Measurements from ENCODE around the gene EIF2B2.

The EIF2B2 gene

DNA sequence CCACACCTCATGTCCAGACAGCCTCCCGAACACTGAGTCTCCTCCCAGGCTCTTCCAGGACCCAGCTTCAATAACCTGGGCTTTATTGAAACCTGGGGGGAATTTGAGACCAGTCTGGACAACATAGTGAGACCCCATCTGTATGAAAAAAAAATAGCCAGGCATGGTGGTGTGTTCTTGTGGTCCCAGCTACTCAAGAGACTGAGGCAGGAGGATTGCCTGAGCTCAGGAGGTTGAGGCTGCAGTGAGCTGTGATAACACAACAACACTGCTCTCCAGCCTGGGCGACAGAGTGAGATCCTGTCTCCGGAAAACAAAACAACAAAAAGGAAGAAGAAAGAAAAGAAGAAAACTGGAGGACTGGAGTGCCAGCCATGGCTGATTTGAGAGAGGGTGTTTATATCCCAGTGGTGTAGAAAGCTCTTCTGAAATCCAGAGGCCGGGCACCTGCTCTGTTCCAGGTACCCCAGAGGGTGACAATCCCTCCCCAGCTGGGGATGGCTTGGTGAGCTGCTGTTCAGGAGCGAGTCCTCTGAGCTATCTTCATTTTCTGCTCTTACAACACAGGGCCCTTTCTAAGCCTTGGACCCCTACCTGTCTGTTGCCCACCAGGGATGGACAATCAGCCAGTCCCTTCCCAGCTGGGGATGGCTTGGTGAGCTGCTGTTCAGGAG lies 41.3 kb upstream of the EIF2B2 start:
- Histone ChIP-seq H3K9ac (no peak overlapping the region), H3K4me1 (peaks cover 27% of the 10 kb centered on the region), H3K4me2 (no peak overlapping the region), H3K27ac (no peak overlapping the region), H3K4me3 (no peak overlapping the region), H4K20me1 (no peaks in the 10 kb centered on the region), H3K9me3 (no peaks in the 10 kb centered on the region), H3K27me3 (no peaks in the 10 kb centered on the region), H3K36me3 (no peaks in the 10 kb centered on the region)
- TF ChIP-seq Cebpa-rat (IDR thresholded peaks at IDR 0.05) = no peak

GRCh38 chr14:74962046-74962445 lies 40.7 kb upstream of the EIF2B2 start:
- Histone ChIP-seq H3K36me3 (no peaks in the 10 kb centered on the region), H3K4me1 (peaks cover 27% of the 10 kb centered on the region), H3K27ac (no peak overlapping the region), H3K9me3 (no peaks in the 10 kb centered on the region), H3K4me2 (0 out of 2 replicates have a peak overlapping the region, but pooled peaks have one; percentile 16), H3K9ac (no peak overlapping the region), H4K20me1 (no peaks in the 10 kb centered on the region), H3K4me3 (no peak overlapping the region), H3K27me3 (no peaks in the 10 kb centered on the region)
- no peak for TF ChIP-seq Cebpa-rat (IDR thresholded peaks at IDR 0.05)

- no peak for TF ChIP-seq Cebpa-rat (IDR thresholded peaks at IDR 0.05)
- 0 out of 2 replicates have a peak overlapping the region, but pooled peaks have one; percentile 16 for H3K4me2 ChIP-seq
These were observed 40.2 kb upstream of the EIF2B2 start for GRCh38 chr14:74962493-74962892.

GRCh38 chr14:74963178-74963704 lies 39.5 kb upstream of the EIF2B2 start:
- H3K27me3 ChIP-seq = no peaks in the 10 kb centered on the region
- H3K36me3 ChIP-seq = no peaks in the 10 kb centered on the region
- TF ChIP-seq Cebpa-rat (IDR thresholded peaks at IDR 0.05) = no peak
- H3K9ac ChIP-seq = no peak overlapping the region
- no peaks in the 10 kb centered on the region for H3K9me3 ChIP-seq
- no peaks in the 10 kb centered on the region for H4K20me1 ChIP-seq
- H3K4me3 ChIP-seq = no peak overlapping the region
- H3K4me1 ChIP-seq = peaks cover 27% of the 10 kb centered on the region
- H3K27ac ChIP-seq = no peak overlapping the region
- peak overlapping the region; percentile 19; the same call in 1 of the 2 replicates for H3K4me2 ChIP-seq

More at GRCh38 chr14:74962493-74962892, 40.2 kb upstream of the EIF2B2 start:
- H4K20me1 ChIP-seq = no peaks in the 10 kb centered on the region
- no peak overlapping the region for H3K27ac ChIP-seq
- H3K9me3 ChIP-seq = no peaks in the 10 kb centered on the region
- H3K27me3 ChIP-seq = no peaks in the 10 kb centered on the region
- H3K36me3 ChIP-seq = no peaks in the 10 kb centered on the region
- peaks cover 27% of the 10 kb centered on the region for H3K4me1 ChIP-seq
- H3K4me3 ChIP-seq = no peak overlapping the region
- H3K9ac ChIP-seq = no peak overlapping the region

DNA sequence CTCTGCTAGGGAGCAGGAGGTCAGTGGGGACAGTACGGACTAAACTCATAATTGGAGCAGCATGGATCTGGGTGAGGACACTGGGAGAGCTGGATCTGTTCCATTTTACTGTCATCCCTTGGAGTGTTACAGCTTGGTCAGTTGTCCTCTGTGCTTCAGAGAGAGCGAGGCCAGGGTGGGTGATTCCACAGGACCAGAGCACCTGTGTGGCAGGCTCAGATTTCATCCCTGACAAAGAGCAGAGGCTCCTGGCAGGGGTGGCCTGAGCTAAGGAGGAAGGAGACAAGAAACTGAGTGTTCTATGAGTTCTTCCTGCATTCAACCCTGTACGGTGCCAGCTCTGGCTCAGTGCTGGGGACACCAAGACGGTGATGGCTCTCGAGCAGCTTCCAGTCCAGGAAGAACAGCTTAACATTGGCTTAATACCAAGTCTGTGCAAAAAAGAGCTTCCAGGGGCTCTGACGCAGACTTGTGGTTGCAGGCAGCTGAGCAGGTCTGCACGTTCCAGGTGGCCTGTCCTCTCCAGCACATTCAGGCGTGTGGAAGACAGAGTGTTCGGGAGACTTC lies 38.9 kb upstream of the EIF2B2 start:
- H3K36me3 ChIP-seq = no peaks in the 10 kb centered on the region
- no peaks in the 10 kb centered on the region for H3K27me3 ChIP-seq
- no peaks in the 10 kb centered on the region for H4K20me1 ChIP-seq
- H3K27ac ChIP-seq = no peak overlapping the region
- H3K4me2 ChIP-seq = peak overlapping the region; percentile 19; the same call in 1 of the 2 replicates
- no peak overlapping the region for H3K9ac ChIP-seq
- TF ChIP-seq Cebpa-rat (IDR thresholded peaks at IDR 0.05) = no peak
- H3K4me1 ChIP-seq = peaks cover 27% of the 10 kb centered on the region
- H3K4me3 ChIP-seq = no peak overlapping the region
- no peaks in the 10 kb centered on the region for H3K9me3 ChIP-seq

- peaks cover 23% of the 10 kb centered on the region for H3K4me1 ChIP-seq
- no peak overlapping the region for H3K9ac ChIP-seq
- no peaks in the 10 kb centered on the region for H3K27me3 ChIP-seq
- TF ChIP-seq Cebpa-rat (IDR thresholded peaks at IDR 0.05) = no peak
- no peaks in the 10 kb centered on the region for H3K36me3 ChIP-seq
- H3K4me2 ChIP-seq = no peak overlapping the region
- no peaks in the 10 kb centered on the region for H3K9me3 ChIP-seq
- no peaks in the 10 kb centered on the region for H4K20me1 ChIP-seq
- no peak overlapping the region for H3K27ac ChIP-seq
- H3K4me3 ChIP-seq = no peak overlapping the region
These were observed 37.8 kb upstream of the EIF2B2 start for GRCh38 chr14:74964787-74965485.

- Histone ChIP-seq H3K27ac (no peak overlapping the region), H3K9ac (no peak overlapping the region), H4K20me1 (no peaks in the 10 kb centered on the region), H3K27me3 (no peaks in the 10 kb centered on the region), H3K4me2 (no peak overlapping the region), H3K9me3 (no peaks in the 10 kb centered on the region), H3K4me3 (no peak overlapping the region), H3K4me1 (peaks cover 23% of the 10 kb centered on the region), H3K36me3 (no peaks in the 10 kb centered on the region)
- TF ChIP-seq Cebpa-rat (IDR thresholded peaks at IDR 0.05) = no peak
These were observed 37.1 kb upstream of the EIF2B2 start for GRCh38 chr14:74965486-74966153.

DNA sequence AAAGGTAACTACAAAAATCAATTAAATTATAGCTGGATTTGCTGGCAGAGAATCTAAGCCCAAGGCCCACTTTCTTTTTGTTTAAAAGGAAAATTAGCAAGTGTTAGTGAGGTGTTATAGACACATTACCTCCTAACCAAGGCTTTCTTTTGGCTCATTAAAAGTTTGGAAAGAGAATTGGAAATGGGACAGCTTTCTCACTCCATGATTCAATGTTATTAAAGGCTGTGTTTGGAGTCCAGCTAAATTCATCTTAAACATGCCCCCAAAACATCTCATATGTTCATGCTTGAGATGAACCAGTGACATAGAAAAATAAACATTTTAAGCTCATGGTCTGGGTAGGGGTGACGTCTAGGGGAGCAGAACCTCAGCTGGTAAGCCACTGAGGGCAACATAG lies 33.9 kb upstream of the EIF2B2 start:
- H4K20me1 ChIP-seq = no peaks in the 10 kb centered on the region
- H3K27ac ChIP-seq = no peak overlapping the region
- no peaks in the 10 kb centered on the region for H3K36me3 ChIP-seq
- no peaks in the 10 kb centered on the region for H3K9me3 ChIP-seq
- H3K27me3 ChIP-seq = no peaks in the 10 kb centered on the region
- TF ChIP-seq Cebpa-rat (IDR thresholded peaks at IDR 0.05) = no peak
- H3K4me2 ChIP-seq = no peak overlapping the region
- peaks cover 13% of the 10 kb centered on the region for H3K4me1 ChIP-seq
- H3K9ac ChIP-seq = no peak overlapping the region
- no peak overlapping the region for H3K4me3 ChIP-seq

DNA sequence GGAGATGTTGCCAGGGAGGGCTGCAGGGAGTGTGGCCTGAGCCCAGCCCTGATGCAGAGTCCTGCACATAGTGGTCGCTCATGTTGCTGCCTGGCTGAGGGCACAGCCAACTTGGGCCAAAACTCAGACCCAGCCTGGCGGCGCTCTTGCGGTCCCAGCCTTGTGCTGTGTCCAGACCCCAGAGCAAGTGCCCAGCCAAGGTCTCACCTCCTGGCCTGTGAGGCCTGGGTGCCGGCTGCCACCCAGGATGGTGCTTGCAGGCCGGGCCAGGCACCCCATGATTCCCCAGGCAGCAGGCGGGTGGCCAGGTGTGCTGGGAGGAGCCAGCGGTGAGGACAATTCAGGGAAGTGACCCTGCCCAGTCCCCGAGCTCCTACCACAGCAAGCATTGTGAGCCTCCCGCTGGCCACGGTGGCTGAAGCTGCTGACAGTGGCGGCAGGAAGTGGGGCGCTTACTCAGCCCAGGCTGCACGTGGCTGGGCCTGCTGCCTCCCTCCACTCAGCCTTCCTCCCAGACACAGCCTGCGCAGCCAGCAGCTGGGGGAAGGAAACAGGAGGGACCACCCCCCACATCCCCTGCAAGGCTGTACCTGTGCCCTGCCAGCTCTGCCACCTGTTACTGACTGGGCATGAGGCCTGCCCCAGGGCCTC lies 29.6 kb upstream of the EIF2B2 start:
- Histone ChIP-seq H4K20me1 (no peaks in the 10 kb centered on the region), H3K9ac (no peak overlapping the region), H3K4me2 (peak overlapping the region; percentile 32), H3K4me1 (peaks cover 20% of the 10 kb centered on the region), H3K27ac (peak overlapping the region; percentile 60), H3K9me3 (no peaks in the 10 kb centered on the region), H3K36me3 (no peaks in the 10 kb centered on the region), H3K4me3 (no peak overlapping the region), H3K27me3 (no peaks in the 10 kb centered on the region)
- TF ChIP-seq Cebpa-rat (IDR thresholded peaks at IDR 0.05) = no peak

All from BLaER1 (cell line).